ENCODE measurements around the gene LMOD2.

Gene LMOD2, protein sequence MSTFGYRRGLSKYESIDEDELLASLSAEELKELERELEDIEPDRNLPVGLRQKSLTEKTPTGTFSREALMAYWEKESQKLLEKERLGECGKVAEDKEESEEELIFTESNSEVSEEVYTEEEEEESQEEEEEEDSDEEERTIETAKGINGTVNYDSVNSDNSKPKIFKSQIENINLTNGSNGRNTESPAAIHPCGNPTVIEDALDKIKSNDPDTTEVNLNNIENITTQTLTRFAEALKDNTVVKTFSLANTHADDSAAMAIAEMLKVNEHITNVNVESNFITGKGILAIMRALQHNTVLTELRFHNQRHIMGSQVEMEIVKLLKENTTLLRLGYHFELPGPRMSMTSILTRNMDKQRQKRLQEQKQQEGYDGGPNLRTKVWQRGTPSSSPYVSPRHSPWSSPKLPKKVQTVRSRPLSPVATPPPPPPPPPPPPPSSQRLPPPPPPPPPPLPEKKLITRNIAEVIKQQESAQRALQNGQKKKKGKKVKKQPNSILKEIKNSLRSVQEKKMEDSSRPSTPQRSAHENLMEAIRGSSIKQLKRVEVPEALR

DNA sequence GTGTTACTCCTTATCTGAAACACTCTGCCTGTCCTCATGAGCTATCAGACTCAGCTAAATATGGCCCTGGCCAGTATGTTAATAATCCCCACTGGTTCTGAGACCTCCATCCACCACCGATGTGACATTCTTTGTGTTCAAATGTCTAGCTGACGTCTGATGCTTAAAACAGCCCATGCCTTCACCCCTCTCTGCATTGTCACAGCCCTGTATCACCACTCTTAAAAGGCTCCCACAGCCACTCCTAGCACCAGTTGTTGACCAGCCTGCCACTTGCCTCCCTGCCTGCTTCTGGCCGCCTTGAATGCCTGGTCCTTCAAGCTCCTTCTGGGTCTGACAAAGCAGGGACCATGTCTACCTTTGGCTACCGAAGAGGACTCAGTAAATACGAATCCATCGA lies at the start of gene LMOD2:
TSS of gene LMOD2 (plus strand) at position 253 of the 400 bp plus-strand sequence. CDS start at position 351, 98 bp downstream.
- H3K27ac ChIP-seq, result no peak within 1 kb of the TSS
- TF ChIP-seq, protein P1, sequence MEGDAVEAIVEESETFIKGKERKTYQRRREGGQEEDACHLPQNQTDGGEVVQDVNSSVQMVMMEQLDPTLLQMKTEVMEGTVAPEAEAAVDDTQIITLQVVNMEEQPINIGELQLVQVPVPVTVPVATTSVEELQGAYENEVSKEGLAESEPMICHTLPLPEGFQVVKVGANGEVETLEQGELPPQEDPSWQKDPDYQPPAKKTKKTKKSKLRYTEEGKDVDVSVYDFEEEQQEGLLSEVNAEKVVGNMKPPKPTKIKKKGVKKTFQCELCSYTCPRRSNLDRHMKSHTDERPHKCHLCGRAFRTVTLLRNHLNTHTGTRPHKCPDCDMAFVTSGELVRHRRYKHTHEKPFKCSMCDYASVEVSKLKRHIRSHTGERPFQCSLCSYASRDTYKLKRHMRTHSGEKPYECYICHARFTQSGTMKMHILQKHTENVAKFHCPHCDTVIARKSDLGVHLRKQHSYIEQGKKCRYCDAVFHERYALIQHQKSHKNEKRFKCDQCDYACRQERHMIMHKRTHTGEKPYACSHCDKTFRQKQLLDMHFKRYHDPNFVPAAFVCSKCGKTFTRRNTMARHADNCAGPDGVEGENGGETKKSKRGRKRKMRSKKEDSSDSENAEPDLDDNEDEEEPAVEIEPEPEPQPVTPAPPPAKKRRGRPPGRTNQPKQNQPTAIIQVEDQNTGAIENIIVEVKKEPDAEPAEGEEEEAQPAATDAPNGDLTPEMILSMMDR (conservative IDR thresholded peaks at IDR 0.05), result no peak
- no peak for TF ChIP-seq ZFX (IDR thresholded peaks at IDR 0.05)

GRCh38 chr7:123607423-123607975 lies 48.2 kb upstream of the LMOD2 start:
- no peak overlapping the region for H3K27ac ChIP-seq
- TF ChIP-seq, protein P1 (conservative IDR thresholded peaks at IDR 0.05), result no peak

- no peak overlapping the region for H3K27ac ChIP-seq
These were observed 46.4 kb upstream of the LMOD2 start for GRCh38 chr7:123608991-123609882.

GRCh38 chr7:123609883-123610239 lies 45.8 kb upstream of the LMOD2 start:
- no peak for TF ChIP-seq ZFX (IDR thresholded peaks at IDR 0.05)
- TF ChIP-seq, protein P1 (conservative IDR thresholded peaks at IDR 0.05), result no peak
- H3K27ac ChIP-seq, result no peak overlapping the region

More at GRCh38 chr7:123608991-123609882, 46.4 kb upstream of the LMOD2 start:
- TF ChIP-seq ZFX (IDR thresholded peaks at IDR 0.05), result no peak
- TF ChIP-seq, protein P1 (conservative IDR thresholded peaks at IDR 0.05), result no peak

DNA sequence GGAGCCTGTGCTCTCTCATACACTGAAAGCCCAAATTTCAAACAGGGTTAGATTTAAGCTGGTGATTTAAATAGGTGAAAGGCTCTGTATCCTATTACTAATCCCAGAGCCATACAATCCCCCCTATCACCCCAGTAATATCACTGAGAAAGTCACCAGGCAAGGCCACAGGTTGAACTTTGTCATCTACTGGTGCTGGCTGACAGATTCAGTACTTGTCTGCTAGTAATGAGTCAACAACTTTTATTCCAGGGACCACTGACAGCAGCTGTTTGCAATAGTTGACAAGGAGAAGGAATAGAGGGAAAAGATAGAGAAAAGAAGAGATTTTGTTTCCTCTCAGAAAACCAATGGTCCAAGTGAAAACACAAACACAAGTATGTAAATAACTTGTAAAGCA lies 43.6 kb upstream of the LMOD2 start:
- TF ChIP-seq ZFX (IDR thresholded peaks at IDR 0.05), result no peak
- TF ChIP-seq, protein P1 (conservative IDR thresholded peaks at IDR 0.05), result no peak
- no peak overlapping the region for H3K27ac ChIP-seq

DNA sequence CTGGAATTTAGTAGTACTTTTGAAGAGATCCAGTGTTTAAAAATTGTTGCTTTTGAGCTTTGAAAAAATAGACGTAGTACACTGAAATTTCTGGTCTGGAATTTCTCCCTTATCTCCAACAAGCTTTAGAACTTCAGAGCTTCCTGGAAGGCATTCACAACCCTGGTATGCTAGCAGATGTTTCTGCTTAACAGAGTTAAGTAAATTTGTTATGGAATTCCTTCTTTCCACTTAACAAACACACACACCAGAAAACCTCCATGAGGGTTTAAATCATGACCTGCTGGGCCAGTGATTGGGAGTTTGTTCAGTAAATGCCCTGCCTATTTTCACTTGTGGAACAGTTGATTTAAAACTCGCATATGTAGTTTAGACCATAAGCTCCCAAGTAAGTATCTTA lies 40.3 kb upstream of the LMOD2 start:
- H3K27ac ChIP-seq, result no peak overlapping the region
- TF ChIP-seq ZFX (IDR thresholded peaks at IDR 0.05), result no peak
- TF ChIP-seq, protein P1 (conservative IDR thresholded peaks at IDR 0.05), result no peak
